Measurements from ENCODE around the gene ZSWIM6. TPM values are rescaled to one million over a fixed set of nuclear protein-coding genes. Genes with fewer than 3 reads are reported as not detected.

Gene ZSWIM6
- total RNA-seq, 1 experiment from 2014 or later, result 13.2 TPM

- no peak overlapping the region for H3K4me3 Mint-ChIP-seq (ENCODE audit: low read depth, unreplicated experiment)
- DNase-seq, result no peak
- no peak for TF ChIP-seq CTCF (IDR thresholded peaks at IDR 0.05; ENCODE audit: unreplicated experiment)
- no peaks in the 10 kb centered on the region for H3K36me3 Mint-ChIP-seq (ENCODE audit: insufficient read depth, unreplicated experiment)
- BruUV-seq (replicated peaks), result no TSS peak
- H3K27ac Mint-ChIP-seq (ENCODE audit: unreplicated experiment), result no peak overlapping the region
- intact Hi-C loops (cut with micrococcal nuclease; ENCODE audit: unreplicated experiment), result no loop called here
- peaks cover 34% of the 10 kb centered on the region for H3K4me1 Mint-ChIP-seq (ENCODE audit: low read depth, unreplicated experiment)
- no peaks in the 10 kb centered on the region for H3K27me3 Mint-ChIP-seq (ENCODE audit: unreplicated experiment)
- CTCF ChIA-PET, result interaction anchor here (0.6 kb wide), 1 partner anchor 452 kb away, joined by 3 read pairs; no protein-coding TSS in a partner anchor
- H3K9me3 Mint-ChIP-seq (ENCODE audit: low read depth, unreplicated experiment), result peaks cover 2% of the 10 kb centered on the region
These were observed 66.4 kb downstream of the ZSWIM6 start for GRCh38 chr5:61398440-61398839.

DNA sequence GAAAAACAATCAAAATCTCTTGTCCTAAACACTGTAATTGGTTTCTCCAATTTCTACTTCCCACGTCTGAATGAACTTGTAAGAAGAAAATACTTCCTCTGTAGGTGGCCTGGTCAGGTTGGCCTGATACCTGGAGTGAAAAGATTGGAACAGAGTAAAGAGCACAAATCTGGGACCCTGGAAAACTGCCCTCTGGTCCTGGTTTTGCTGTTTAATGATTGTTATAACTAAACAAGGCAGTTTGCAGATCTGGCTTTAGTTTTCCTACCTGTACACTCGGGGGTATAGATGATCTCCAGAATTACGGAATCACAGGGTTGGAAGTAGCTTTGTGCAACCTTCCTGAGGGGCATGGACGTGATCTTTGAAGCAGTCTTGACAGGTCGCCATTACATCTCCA, 67.6 kb downstream of the ZSWIM6 start:
- H3K4me1 Mint-ChIP-seq (ENCODE audit: low read depth, unreplicated experiment), result peaks cover 27% of the 10 kb centered on the region
- no peak for TF ChIP-seq CTCF (IDR thresholded peaks at IDR 0.05; ENCODE audit: unreplicated experiment)
- H3K9me3 Mint-ChIP-seq (ENCODE audit: low read depth, unreplicated experiment), result peaks cover 2% of the 10 kb centered on the region
- BruUV-seq (replicated peaks), result no TSS peak
- H3K27me3 Mint-ChIP-seq (ENCODE audit: unreplicated experiment), result no peaks in the 10 kb centered on the region
- CTCF ChIA-PET, result no interaction called here
- no peak overlapping the region for H3K27ac Mint-ChIP-seq (ENCODE audit: unreplicated experiment)
- DNase-seq, result no peak
- intact Hi-C loops (cut with micrococcal nuclease; ENCODE audit: unreplicated experiment), result loop anchor here (5.0 to 10.0 kb wide), 2 partner anchors 142 to 345 kb away; no protein-coding TSS in a partner anchor
- no peaks in the 10 kb centered on the region for H3K36me3 Mint-ChIP-seq (ENCODE audit: insufficient read depth, unreplicated experiment)
- no peak overlapping the region for H3K4me3 Mint-ChIP-seq (ENCODE audit: low read depth, unreplicated experiment)

DNA sequence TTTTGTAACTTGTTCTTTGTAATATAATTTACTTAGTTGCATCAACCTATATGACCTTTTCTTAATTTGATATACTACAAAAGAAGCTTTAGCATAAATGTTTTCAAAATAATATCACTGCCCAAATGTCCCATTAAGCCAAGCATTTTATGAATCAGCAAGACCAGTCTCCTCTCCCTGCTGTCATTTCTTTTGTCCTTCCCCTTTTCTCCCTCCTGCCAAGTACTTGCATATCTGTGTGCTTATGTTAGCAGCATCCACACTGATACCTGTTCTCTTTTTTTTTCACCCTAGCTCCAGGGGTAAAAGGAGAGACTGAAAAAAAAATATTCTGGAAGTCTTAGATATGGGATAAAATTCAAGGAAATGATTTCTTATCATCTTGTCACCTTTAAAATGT, 69.7 kb downstream of the ZSWIM6 start:
- DNase-seq, result no peak
- Mint-ChIP-seq H3K27ac (ENCODE audit: unreplicated experiment) (no peak overlapping the region), H3K4me3 (ENCODE audit: low read depth, unreplicated experiment) (no peak overlapping the region), H3K4me1 (ENCODE audit: low read depth, unreplicated experiment) (peaks cover 27% of the 10 kb centered on the region), H3K36me3 (ENCODE audit: insufficient read depth, unreplicated experiment) (no peaks in the 10 kb centered on the region), H3K27me3 (ENCODE audit: unreplicated experiment) (no peaks in the 10 kb centered on the region), H3K9me3 (ENCODE audit: low read depth, unreplicated experiment) (peaks cover 2% of the 10 kb centered on the region)
- no TSS peak for BruUV-seq (replicated peaks)
- intact Hi-C loops (cut with micrococcal nuclease; ENCODE audit: unreplicated experiment), result loop anchor here (5.0 to 10.0 kb wide), 2 partner anchors 144 to 347 kb away; no protein-coding TSS in a partner anchor
- TF ChIP-seq CTCF (IDR thresholded peaks at IDR 0.05; ENCODE audit: unreplicated experiment), result no peak
- CTCF ChIA-PET, result no interaction called here

DNA sequence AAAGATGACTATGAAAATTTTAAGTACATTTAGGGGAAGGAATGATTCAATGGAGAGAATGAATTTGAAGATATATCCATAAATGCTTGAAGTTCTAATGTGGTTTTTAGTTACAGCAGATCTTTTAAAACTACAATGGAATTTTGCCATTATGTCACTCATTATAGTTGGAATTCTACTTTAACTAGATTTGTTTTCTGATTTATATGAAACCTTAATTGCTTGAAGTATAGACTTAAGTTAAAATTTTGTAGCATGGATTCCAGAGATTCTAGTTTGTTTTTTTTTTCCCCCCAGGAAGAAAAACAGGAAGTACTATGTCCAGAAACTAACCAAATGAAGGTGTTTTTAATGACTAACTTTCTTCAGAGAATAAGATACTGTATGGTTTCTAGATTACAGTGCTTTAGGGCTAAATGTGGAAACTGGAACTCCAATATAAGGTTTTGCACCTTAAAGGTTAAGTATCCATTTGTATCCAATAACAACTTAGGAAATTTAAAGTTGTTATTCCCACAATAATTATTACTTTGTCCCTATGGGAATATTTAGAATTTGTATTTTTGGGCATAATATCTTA, 70.3 kb downstream of the ZSWIM6 start:
- Mint-ChIP-seq H3K4me1 (ENCODE audit: low read depth, unreplicated experiment) (peaks cover 27% of the 10 kb centered on the region), H3K36me3 (ENCODE audit: insufficient read depth, unreplicated experiment) (no peaks in the 10 kb centered on the region), H3K4me3 (ENCODE audit: low read depth, unreplicated experiment) (no peak overlapping the region), H3K27ac (ENCODE audit: unreplicated experiment) (no peak overlapping the region), H3K27me3 (ENCODE audit: unreplicated experiment) (no peaks in the 10 kb centered on the region), H3K9me3 (ENCODE audit: low read depth, unreplicated experiment) (peaks cover 2% of the 10 kb centered on the region)
- TF ChIP-seq CTCF (IDR thresholded peaks at IDR 0.05; ENCODE audit: unreplicated experiment), result no peak
- CTCF ChIA-PET, result no interaction called here
- no peak for DNase-seq
- intact Hi-C loops (cut with micrococcal nuclease; ENCODE audit: unreplicated experiment), result loop anchor here (5.0 to 10.0 kb wide), 2 partner anchors 145 to 348 kb away; no protein-coding TSS in a partner anchor
- BruUV-seq (replicated peaks), result no TSS peak
